Sigmoid colon (tissue), 4 donors: ENCODE data around the gene KRTAP10-6.

Experiments
- CTCF ChIP-seq, 4 experiments: fragments of 450-650 bp in 3 of 4; fragments of 200-600 bp in 1 of 4; IDR thresholded peaks; one replicate each; pipeline ENCODE4 v1.5.1; 2016 to 2019; ENCODE audit warnings: antibody characterized with exemption in 4 of 4, mild to moderate bottlenecking in 3 of 4, moderate library complexity in 2 of 4
- POLR2A ChIP-seq, 2 donors: fragments of 450-650 bp; IDR thresholded peaks; one replicate each; pipeline ENCODE4 v1.6.1; 2016; ENCODE audit warnings: antibody characterized with exemption in 2 of 2, mild to moderate bottlenecking in 2 of 2, moderate library complexity in 2 of 2
- POLR2AphosphoS5 ChIP-seq, 4 donors: sonication (generic); formaldehyde crosslinking; IDR thresholded peaks; one replicate each; pipeline ENCODE4 v1.6.1; 2017; ENCODE audit warnings: antibody characterized with exemption in 4 of 4

GRCh38 chr21:44596068-44596725 is 3.9 kb upstream of the KRTAP10-6 start:
- TF ChIP-seq CTCF (IDR thresholded peaks at IDR 0.05) (no peak), POLR2A (IDR thresholded peaks at IDR 0.05) (no peak), POLR2AphosphoS5 (IDR thresholded peaks at IDR 0.05) (no peak)
